HuH-7.5 (cell line): ENCODE measurements around the gene UVRAG.

Experiments
- DNase-seq: peaks from one replicate; pipeline ENCODE4 v3.0.0; 2011; ENCODE audit warnings: low spot score

UVRAG gene

GRCh38 chr11:75784085-75784478 lies 30.9 kb upstream of the UVRAG start:
- DNase-seq = peak; percentile 35

GRCh38 chr11:75784506-75784905 lies 30.5 kb upstream of the UVRAG start:
- no peak for DNase-seq

GRCh38 chr11:75785187-75785586 lies 29.8 kb upstream of the UVRAG start:
- no peak for DNase-seq

- peak; percentile 37 for DNase-seq
These were observed 28.8 kb upstream of the UVRAG start for GRCh38 chr11:75786101-75786736.

- no peak for DNase-seq
These were observed 25.5 kb upstream of the UVRAG start for GRCh38 chr11:75789521-75789920.

- DNase-seq = no peak
These were observed 24.0 kb upstream of the UVRAG start for GRCh38 chr11:75790986-75791385.

- DNase-seq = no peak
These were observed 22.8 kb upstream of the UVRAG start for GRCh38 chr11:75792127-75792731.

GRCh38 chr11:75792997-75793800 lies 21.8 kb upstream of the UVRAG start:
- no peak for DNase-seq

- no peak for DNase-seq
These were observed 21.0 kb upstream of the UVRAG start for GRCh38 chr11:75793966-75794365.

- no peak for DNase-seq
These were observed 19.5 kb upstream of the UVRAG start for GRCh38 chr11:75795276-75796090.

- DNase-seq = no peak
These were observed 18.9 kb upstream of the UVRAG start for GRCh38 chr11:75796091-75796435.

GRCh38 chr11:75797116-75797515 lies 17.9 kb upstream of the UVRAG start:
- DNase-seq = no peak

GRCh38 chr11:75797792-75798191 lies 17.2 kb upstream of the UVRAG start:
- DNase-seq = no peak

- DNase-seq = no peak
These were observed 14.8 kb upstream of the UVRAG start for GRCh38 chr11:75800136-75800675.

GRCh38 chr11:75800728-75801361 lies 14.2 kb upstream of the UVRAG start:
- DNase-seq = no peak

- DNase-seq = no peak
These were observed 13.5 kb upstream of the UVRAG start for GRCh38 chr11:75801362-75802020.

GRCh38 chr11:75802021-75802912 lies 12.7 kb upstream of the UVRAG start:
- DNase-seq = no peak

- DNase-seq = peak; percentile 47
These were observed 11.8 kb upstream of the UVRAG start for GRCh38 chr11:75802913-75803820.

- DNase-seq = no peak
These were observed 5.9 kb upstream of the UVRAG start for GRCh38 chr11:75809111-75809510.
